ENCODE measurements around the gene CNBD2.
"Not testable (repeated sequence)": the region's sequence is repeated elsewhere in the genome, so short reads cannot be mapped to it uniquely, and the experiment has no call there.

The CNBD2 gene

GRCh38 chr20:35972462-35972861 is 4.1 kb downstream of the CNBD2 start:
- H3K27ac ChIP-seq, result peak overlapping the region in 1 of 21 experiments; percentile 44

GRCh38 chr20:35974256-35974655 is 5.9 kb downstream of the CNBD2 start:
- no peak overlapping the region for H3K4me3 ChIP-seq
- no peak overlapping the region for H3K27ac ChIP-seq

More at GRCh38 chr20:35972462-35972861, 4.1 kb downstream of the CNBD2 start:
- H3K4me3 ChIP-seq, result no peak overlapping the region

- no peak overlapping the region for H3K27ac ChIP-seq
Measured at GRCh38 chr20:35975576-35976373, 7.4 kb downstream of the CNBD2 start.

GRCh38 chr20:35978041-35978513 is 9.7 kb downstream of the CNBD2 start:
- Histone ChIP-seq H3K27ac (no peak overlapping the region), H3K4me3 (no peak overlapping the region)

More at GRCh38 chr20:35975576-35976373, 7.4 kb downstream of the CNBD2 start:
- no peak overlapping the region for H3K4me3 ChIP-seq

- Histone ChIP-seq H3K27ac (no peak overlapping the region), H3K4me3 (no peak overlapping the region)
Measured at GRCh38 chr20:35979544-35979943, 11.2 kb downstream of the CNBD2 start.

GRCh38 chr20:35981969-35982368 is 13.6 kb downstream of the CNBD2 start:
- Histone ChIP-seq H3K27ac (no peak overlapping the region), H3K4me3 (no peak overlapping the region)

GRCh38 chr20:35984382-35984781 is 16.0 kb downstream of the CNBD2 start:
- no peak overlapping the region for H3K4me3 ChIP-seq
- no peak overlapping the region for H3K27ac ChIP-seq

GRCh38 chr20:35985806-35986205 is 17.4 kb downstream of the CNBD2 start:
- no peak overlapping the region for H3K27ac ChIP-seq
- no peak overlapping the region for H3K4me3 ChIP-seq

- H3K27ac ChIP-seq, result no peak overlapping the region
- H3K4me3 ChIP-seq, result no peak overlapping the region
Measured at GRCh38 chr20:35988910-35989463, 20.6 kb downstream of the CNBD2 start.

- Histone ChIP-seq H3K27ac (no peak overlapping the region), H3K4me3 (no peak overlapping the region)
Measured at GRCh38 chr20:35991142-35991771, 22.9 kb downstream of the CNBD2 start.

GRCh38 chr20:35992713-35993335 is 24.4 kb downstream of the CNBD2 start:
- Histone ChIP-seq H3K4me3 (no peak overlapping the region), H3K27ac (no peak overlapping the region)

GRCh38 chr20:35994994-35995453 is 26.6 kb downstream of the CNBD2 start:
- no peak overlapping the region for H3K27ac ChIP-seq
- no peak overlapping the region for H3K4me3 ChIP-seq

GRCh38 chr20:35996492-35996891 is 28.1 kb downstream of the CNBD2 start:
- not testable (repeated sequence) for H3K4me3 ChIP-seq, H3K27ac ChIP-seq

- H3K27ac ChIP-seq, H3K4me3 ChIP-seq: not testable (repeated sequence)
Measured at GRCh38 chr20:36001331-36001730, 32.9 kb downstream of the CNBD2 start.

GRCh38 chr20:36002855-36003254 is 34.5 kb downstream of the CNBD2 start:
- Histone ChIP-seq H3K27ac (no peak overlapping the region), H3K4me3 (no peak overlapping the region)

- no peak overlapping the region for H3K27ac ChIP-seq
- H3K4me3 ChIP-seq, result no peak overlapping the region
Measured at GRCh38 chr20:36004045-36004444, 35.7 kb downstream of the CNBD2 start.

GRCh38 chr20:36008461-36009035 is 40.2 kb downstream of the CNBD2 start:
- no peak overlapping the region for H3K27ac ChIP-seq
- no peak overlapping the region for H3K4me3 ChIP-seq

GRCh38 chr20:36010076-36010475 is 41.7 kb downstream of the CNBD2 start:
- H3K4me3 ChIP-seq, result no peak overlapping the region
- no peak overlapping the region for H3K27ac ChIP-seq

- Histone ChIP-seq H3K27ac (no peak overlapping the region), H3K4me3 (no peak overlapping the region)
Measured at GRCh38 chr20:36010825-36011224, 42.4 kb downstream of the CNBD2 start.

- no peak overlapping the region for H3K4me3 ChIP-seq
- H3K27ac ChIP-seq, result no peak overlapping the region
Measured at GRCh38 chr20:36015806-36016403, 47.5 kb downstream of the CNBD2 start.

Data from skin epidermis (tissue), 12 donors.